NCI-H460 (cell line): Measurements from ENCODE around the gene SNTN. TPM values are rescaled to one million over a fixed set of nuclear protein-coding genes. Genes with fewer than 3 reads are reported as not detected.

Source experiments
- DNase-seq: peaks from one replicate; pipeline ENCODE4 v3.0.0-alpha.2; 2016; ENCODE audit warnings: low read depth; ENCODE audit errors: extremely low read depth
- total RNA-seq: library from RNA; depleted of rRNA; stranded (reverse); fragments of >200 nt; shearing (Covaris generic); gene quantifications from 2 replicates; pipeline ENCODE4 v1.2.3, GENCODE V29; 2014; rRNA removed

SNTN gene
- total RNA-seq, 1 experiment from 2014 or later, result not detected

- no peak for DNase-seq
These were observed 18.1 kb downstream of the SNTN start for GRCh38 chr3:63670544-63670943.

GRCh38 chr3:63673111-63673510 lies 20.6 kb downstream of the SNTN start:
- no peak for DNase-seq

DNA sequence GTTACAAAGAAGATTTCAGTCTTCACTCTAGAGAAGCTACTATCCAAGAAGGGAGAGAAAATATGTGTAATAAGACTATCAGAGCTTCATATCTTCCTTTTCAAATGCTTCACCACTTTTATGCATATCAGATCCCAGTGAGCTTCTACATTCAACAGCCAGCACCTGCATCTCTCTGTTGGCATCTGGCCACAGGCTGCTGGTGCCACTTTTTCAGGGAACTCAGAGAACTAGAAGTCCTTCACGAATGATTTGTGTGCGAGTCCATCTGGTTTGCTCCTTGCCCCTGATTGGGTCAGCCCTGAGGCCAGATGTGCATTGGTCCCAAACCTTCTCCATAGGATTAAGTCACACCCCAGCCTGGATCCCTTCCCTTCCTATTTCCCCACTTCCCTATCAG lies 22.1 kb downstream of the SNTN start:
- DNase-seq, result no peak

GRCh38 chr3:63679186-63679585 lies 26.7 kb downstream of the SNTN start:
- DNase-seq, result no peak

GRCh38 chr3:63684081-63684480 lies 31.6 kb downstream of the SNTN start:
- no peak for DNase-seq

DNA sequence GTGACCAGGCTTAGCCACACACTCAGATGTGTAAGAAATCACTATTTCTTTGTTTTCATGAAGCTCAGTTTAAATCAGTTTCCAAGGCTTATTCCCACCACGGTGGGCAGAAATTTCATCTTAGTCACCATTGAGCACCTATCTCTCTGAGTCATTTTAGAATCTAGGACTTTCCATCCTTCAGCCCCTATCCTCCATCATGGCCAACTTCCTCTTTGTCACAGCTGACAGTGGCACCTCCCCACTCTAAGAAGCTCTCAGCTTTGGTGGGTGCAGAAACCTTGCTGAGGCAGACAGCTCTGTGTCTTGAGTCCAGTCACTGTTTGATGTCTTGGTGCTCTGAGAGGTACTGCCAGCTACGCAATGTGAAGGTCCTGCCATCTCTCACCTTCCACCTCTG lies 32.9 kb downstream of the SNTN start:
- DNase-seq, result no peak

DNA sequence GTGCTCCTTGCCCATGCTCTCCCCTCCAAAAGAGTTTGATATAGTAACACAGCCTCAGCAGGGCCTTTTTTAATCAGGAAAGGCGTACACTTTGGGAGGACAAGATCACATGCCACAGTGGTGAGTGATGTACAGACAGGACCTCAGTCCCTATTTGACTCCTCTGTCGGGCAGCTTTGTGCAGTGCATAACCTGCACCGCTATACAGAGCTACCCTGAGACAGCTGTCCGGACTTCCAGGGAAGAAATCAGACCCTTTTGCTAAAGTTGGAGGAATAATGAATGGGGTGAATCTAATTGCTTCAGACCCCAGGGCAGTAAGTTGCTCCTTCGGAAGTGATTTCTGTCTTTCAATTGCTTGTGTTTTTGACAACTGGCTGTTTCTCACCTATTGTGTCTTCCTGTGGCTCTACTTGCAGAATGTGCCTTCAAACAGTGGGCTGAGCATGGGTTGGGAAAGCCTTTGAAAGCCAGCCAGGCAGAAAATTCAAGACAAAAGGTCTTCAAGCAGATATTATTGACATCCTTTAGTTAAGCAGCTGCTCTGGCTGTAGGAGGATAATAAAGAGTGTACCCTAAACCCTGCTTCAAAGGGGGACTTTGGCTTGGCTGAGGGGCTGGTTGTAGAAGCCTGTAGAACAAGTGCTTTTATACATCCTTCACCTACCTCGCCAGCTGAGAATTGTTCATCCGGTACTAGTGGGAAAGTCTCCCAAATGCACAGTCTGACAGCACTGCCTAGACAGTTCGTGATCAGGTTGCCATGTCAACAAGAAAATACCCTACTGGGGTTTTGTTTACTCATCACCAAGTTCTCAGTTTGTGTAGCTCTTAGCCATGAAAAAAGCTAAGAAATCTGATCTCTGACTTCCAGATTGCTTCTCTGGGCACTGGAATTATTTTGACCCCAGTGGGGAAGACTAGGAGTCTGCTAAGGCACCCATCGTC lies 35.1 kb downstream of the SNTN start:
- no peak for DNase-seq

GRCh38 chr3:63689285-63689684 lies 36.8 kb downstream of the SNTN start:
- no peak for DNase-seq

DNA sequence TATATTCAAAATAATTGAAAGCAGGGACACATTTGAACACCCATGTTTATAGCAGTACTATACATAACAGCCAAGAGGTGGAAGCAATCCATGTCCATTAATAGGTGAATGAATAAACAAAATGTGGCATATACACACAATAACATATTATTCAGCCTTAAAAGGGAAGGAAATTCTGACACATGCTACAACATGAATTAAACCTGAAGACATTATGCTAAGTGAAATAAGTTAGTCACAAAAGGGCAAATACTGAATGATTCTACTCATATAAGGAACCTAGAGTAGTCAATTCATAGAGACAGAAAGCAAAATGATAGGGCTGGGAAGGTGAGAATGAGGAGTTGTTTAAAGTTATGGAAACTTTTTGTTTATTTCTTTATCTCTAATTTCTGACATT lies 40.9 kb downstream of the SNTN start:
- no peak for DNase-seq

DNA sequence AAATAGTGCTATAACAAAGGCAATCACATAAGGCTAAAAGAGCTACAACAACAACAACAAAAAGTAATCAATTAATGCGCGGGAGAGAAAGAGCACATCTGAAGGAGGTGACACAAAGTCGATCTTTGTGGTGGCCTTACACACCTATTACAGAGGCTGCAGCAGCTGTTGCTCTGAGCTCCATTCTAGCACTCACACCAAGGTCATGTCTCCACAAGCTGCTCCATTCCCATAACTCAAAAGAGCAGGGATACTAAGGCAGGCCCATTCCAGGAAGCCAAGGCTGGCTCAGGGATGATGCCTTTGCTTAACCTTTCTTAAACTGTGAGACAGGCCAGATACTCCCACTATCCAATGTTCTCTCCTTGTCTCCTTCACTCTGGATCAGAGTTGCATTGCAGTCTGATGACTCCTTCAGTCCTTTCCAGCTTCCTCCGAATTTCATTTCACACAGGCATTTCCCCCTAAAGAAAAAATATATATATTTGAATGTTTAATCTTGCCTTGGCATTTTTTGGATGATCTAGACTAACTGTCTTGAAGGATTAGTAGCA lies 52.7 kb downstream of the SNTN start:
- DNase-seq, result no peak

DNA sequence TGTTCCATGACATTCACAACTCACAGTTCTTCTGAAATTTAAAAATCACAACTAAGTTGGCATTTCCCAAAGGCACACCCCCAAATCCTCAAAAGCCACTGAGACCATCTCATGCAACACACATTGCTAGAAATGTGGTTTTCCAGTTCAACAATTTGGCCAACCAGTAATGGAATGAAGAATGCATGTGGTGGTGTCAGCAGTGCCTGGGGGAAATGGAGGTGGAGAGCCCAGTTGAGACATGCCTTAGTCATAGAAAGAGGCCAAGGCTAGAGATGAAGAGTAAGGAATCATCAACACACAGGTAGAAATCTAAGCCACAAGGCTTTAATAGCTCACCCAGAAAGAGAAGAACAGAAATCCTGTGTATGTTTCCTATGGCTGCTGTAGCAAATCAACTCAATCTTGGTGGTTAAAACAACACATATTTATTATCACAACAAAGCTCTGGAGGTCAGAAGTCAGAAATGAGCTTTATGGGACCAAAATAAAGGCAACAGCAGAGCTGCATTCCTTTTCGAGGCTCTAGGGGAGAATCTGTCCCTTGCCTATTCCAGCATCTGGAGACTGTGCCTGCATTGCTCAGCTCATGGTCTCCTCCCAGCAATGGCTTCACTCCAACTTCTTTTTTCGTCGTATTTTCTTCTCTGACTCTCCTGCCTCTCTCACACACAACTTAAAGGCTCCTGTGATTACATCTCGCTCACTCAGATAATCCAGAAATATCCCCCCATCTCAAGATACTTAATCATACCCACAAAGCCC lies 54.0 kb downstream of the SNTN start:
- no peak for DNase-seq

GRCh38 chr3:63707731-63708130 lies 55.3 kb downstream of the SNTN start:
- DNase-seq, result no peak

- DNase-seq, result no peak
These were observed 57.1 kb downstream of the SNTN start for GRCh38 chr3:63709576-63709975.

Other genes with a start within 250 kb of the SNTN start
- 31.1 and 34.7 TPM in 2 replicates for gene C3orf49, start 166.6 kb downstream of the SNTN start, total RNA-seq
- 75.5 and 77.4 TPM in 2 replicates for gene THOC7, start 211.1 kb downstream of the SNTN start, total RNA-seq
- 15.2 and 17.5 TPM in 2 replicates for gene ATXN7, start 211.2 kb downstream of the SNTN start, total RNA-seq